OCI-LY3 (cell line): ENCODE data around the gene KCNG4.
"Not testable (repeated sequence)": the region's sequence is repeated elsewhere in the genome, so short reads cannot be mapped to it uniquely, and the experiment has no call there.

ENCODE experiments used
- EZH2phosphoT487 ChIP-seq: fragments of 200-600 bp; shearing (Covaris generic); IDR thresholded peaks from 2 replicates; pipeline ENCODE4 v1.6.1; 2018; ENCODE audit warnings: antibody characterized with exemption, mixed run types, low read depth
- TF ChIP-seq, protein P1 (sequence below): fragments of 200-600, 300-600 bp; sonication (generic); IDR thresholded peaks from 2 replicates; pipeline ENCODE4 v1.5.1; 2014; ENCODE audit warnings: antibody characterized with exemption, low read length, low read depth

DNA sequence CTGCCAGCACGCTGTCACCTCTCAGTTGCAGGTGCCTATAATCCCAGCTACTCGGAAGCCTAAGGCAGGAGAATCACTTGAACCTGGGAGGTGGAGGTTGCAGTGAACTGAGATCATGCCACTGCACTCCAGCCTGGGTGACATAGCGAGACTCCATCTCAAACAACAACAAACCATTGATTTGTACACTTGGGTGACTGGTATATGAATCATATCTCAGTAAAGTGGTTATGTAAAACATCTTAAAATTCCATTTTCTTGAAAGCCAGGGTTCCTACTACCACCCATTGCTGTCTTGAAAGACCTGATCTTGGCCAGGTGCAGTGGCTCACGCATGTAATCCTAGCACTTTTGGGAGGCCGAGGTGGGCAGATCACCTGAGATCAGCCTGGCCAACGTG is 34.7 kb downstream of the KCNG4 start:
- TF ChIP-seq, protein P1, sequence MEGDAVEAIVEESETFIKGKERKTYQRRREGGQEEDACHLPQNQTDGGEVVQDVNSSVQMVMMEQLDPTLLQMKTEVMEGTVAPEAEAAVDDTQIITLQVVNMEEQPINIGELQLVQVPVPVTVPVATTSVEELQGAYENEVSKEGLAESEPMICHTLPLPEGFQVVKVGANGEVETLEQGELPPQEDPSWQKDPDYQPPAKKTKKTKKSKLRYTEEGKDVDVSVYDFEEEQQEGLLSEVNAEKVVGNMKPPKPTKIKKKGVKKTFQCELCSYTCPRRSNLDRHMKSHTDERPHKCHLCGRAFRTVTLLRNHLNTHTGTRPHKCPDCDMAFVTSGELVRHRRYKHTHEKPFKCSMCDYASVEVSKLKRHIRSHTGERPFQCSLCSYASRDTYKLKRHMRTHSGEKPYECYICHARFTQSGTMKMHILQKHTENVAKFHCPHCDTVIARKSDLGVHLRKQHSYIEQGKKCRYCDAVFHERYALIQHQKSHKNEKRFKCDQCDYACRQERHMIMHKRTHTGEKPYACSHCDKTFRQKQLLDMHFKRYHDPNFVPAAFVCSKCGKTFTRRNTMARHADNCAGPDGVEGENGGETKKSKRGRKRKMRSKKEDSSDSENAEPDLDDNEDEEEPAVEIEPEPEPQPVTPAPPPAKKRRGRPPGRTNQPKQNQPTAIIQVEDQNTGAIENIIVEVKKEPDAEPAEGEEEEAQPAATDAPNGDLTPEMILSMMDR: not testable (repeated sequence)
- TF ChIP-seq EZH2phosphoT487: not testable (repeated sequence)
